Stimulated activated CD4-positive, alpha-beta T cell treated with anti-CD3 and anti-CD28 coated beads, Interleukin-4, amount 100 ng/mL, for 4 hours (primary cell): ENCODE measurements around the gene PHKB.
"Not testable (repeated sequence)": the region's sequence is repeated elsewhere in the genome, so short reads cannot be mapped to it uniquely, and the experiment has no call there.

ENCODE experiments used
- DNase-seq, 2 experiments: peaks; one replicate each; pipeline ENCODE4 v3.0.0-alpha.2; 2020

Gene PHKB

GRCh38 chr16:47627085-47627639, 166.0 kb downstream of the PHKB start:
- no peak for DNase-seq

GRCh38 chr16:47627721-47628120, 166.6 kb downstream of the PHKB start:
- DNase-seq: no peak

DNA sequence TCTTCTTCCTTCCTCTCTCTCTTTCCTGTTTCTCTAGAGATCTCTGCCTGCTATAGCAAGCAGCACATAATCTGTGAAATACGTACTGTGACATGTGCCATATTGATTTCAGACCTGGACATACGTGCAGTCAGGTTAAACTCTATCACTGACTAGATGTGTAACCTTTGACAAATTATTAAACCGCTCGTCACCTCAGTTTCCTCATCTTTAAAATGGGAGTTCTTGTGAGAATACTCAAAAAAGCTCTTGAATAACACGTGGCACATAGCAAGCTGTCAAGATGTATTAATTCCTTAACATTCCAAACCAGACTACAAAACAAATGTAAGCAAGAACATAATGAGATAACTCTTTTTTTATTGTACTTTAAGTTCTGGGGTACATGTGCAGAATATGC, 170.0 kb downstream of the PHKB start:
- no peak for DNase-seq

GRCh38 chr16:47634126-47634525, 173.0 kb downstream of the PHKB start:
- DNase-seq: no peak

DNA sequence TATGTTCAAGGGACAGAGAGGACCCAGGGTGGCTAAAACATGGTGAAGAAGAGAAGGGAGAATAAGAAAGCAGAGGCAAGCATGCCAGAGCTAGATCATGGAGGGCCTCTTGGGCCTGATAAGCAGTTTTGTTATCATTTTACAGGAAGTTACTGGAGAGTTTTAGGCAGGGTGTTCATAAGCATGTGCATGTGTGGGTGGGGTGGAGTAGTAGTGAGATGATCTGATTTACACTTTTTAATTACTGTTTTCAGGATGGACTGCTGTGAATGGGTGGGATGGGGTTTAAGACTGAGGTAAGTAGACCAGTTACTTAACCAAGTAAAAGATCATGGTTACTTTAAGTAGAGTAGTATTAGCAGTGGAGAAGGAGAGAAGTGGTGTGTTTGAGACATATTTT, 173.6 kb downstream of the PHKB start:
- DNase-seq: no peak

DNA sequence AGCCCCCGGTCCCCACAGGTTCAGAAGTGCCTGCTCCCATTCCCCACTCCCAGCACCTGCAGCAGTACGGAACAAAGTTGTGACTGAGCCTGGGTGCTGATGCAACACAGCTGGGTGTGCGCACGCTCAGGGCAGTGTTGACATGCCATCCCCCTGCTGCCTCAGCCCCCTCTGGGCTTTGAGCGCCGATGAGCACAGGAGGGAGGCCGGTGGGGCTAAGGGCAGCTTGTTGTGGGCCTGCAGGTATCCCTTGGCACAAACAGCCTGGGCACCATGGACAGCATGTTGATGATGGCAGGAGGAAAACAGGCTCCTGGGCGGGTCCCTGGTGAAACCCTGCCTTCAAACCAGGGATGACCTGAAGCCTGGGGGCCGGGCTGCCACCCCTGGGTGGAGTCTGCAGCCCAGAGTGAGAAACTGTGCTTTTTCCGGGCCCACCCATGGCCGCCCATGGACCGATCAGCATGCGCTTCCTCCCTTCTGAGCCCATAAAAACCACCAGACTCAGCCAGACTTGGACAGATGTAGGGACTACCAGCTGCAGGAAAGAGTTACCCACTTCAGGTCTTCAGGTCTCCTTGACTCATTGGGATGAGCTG, 175.5 kb downstream of the PHKB start:
- no peak for DNase-seq

DNA sequence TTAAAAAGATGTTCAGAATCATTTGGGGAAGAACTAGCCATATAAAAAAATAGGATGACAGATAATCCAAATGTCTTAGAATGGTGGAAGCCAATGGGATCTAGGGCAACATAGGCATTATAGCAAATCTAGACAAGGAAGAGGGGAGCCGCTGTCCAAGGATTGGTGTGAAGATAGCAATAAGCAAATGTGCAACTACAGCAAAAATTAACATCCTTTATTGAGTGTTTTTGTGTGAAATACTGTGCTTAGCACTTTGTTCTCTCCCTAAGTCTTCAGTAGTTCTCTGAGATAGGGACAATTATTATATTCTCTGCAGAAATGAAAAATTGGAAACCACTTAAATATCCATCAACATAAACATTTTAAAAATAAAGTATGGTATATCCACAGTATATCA, 177.0 kb downstream of the PHKB start:
- no peak for DNase-seq

- no peak for DNase-seq
Measured at GRCh38 chr16:47640661-47641060, 179.5 kb downstream of the PHKB start.

- DNase-seq: no peak
Measured at GRCh38 chr16:47643323-47644000, 182.3 kb downstream of the PHKB start.

- DNase-seq: no peak
Measured at GRCh38 chr16:47644166-47644565, 183.0 kb downstream of the PHKB start.

- DNase-seq: no peak
Measured at GRCh38 chr16:47644661-47645060, 183.5 kb downstream of the PHKB start.

DNA sequence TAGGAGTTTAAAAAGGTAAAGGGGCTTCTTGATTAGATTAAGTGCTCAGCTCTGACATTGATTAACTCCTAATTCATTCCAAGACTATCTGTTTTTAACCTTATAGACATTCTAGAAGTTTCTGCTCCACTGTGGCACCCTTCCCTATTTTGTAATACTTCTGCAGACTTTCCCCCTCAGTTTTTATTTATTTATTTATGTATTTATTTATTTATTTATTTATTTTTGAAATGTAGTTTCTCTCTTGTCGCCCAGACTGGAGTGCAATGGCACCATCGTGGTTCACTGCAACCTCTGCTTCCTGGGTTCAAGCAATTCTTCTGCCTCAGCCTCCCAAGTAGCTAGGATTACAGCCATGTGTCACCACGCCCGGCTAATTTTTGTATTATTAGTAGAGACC, 185.8 kb downstream of the PHKB start:
- no peak for DNase-seq

DNA sequence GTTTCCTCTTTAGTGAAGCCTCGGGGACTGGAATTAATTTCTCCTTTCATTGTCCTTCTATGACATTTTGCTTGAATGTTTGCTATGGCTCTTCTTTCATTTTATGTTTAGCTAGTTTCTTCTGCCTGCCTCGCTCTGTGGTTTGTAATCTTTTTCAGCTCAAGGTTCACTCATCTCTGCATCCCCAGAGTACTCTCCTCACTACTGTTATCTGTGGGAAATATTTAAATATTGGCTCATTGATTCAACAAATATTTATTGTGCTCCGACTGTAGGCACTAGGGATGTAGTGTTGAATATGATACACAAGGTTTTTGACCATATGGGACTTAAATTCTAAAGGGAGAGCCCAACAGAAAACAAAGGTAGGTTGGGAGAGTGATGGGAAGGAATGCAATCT, 195.9 kb downstream of the PHKB start:
- DNase-seq: no peak

GRCh38 chr16:47657977-47658376, 196.8 kb downstream of the PHKB start:
- no peak for DNase-seq

DNA sequence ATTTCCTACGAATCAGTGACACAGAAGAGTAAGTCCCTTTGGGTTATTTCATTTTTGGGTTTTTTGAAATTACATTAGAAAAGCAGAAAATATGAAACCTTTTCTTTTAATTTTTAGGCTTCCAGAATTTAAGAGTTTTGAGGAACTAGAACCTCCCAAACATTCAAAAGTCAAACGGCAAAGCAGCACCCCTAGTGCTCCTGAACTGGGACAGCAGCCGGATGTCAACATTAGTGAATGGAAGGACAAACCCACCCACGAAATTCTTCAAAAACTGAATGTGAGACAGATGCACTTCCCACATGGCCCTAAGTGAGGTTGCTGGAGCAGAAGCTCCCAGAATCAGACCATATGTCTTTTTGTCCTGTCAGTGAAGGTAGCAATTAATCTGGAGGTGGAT, 199.4 kb downstream of the PHKB start:
- DNase-seq: no peak

- DNase-seq: no peak
Measured at GRCh38 chr16:47664653-47665325, 203.7 kb downstream of the PHKB start.

DNA sequence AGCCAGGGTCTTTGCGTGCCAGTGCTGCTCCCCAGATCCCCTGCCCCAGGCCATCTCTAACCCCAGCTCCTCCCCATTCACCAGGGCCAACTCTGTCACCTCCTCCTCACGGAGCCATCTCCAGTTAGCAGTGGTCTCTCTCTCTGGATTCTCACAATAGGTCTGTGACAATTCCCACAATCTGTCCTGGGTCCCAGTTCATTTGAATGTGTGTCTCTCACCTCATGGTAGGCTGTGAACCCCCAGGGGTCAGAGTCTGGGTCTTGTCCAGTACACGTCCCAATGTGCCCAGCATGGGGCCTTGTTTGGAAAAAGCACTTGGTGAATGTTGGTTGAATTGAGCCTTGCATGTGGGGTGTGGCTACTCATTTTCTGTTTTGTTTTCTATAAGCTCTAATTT, 205.3 kb downstream of the PHKB start:
- DNase-seq: no peak

DNA sequence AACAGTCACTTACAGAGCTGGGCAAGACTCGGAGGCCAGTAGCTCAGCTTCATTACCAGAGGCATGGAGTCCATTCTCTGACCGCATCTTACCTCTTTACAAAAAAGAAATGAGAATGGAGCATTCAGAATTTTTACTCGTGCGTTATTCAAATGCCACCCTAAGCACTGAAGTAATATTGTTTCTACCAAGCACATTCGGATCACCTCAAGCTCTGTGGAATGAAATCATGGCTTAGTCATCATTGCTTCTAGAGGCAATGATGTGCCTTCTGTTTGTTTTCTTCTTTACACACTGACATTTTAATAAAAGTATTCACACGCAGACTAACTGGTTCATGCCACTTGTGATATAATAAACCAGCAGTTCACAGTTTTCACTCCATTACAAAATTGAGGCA, 206.8 kb downstream of the PHKB start:
- no peak for DNase-seq

DNA sequence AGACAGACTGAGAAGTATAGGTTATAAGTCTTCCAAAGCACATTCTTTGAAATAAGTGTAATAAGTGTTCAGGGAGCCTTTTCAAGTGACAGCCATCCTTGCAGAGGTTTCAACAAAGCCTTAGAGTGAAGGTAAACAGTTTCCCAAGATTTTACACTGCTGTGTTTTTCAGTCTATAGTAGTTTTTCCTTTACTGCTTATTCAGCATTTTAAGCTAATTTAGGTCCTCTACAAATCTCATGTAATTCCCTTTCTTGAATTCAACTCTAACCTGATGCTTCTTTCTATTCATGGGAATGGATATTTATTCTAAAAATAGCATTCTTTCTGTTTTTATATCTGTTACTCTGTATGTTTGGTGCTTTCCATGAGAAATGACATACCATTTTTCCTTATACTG, 211.3 kb downstream of the PHKB start:
- no peak for DNase-seq

DNA sequence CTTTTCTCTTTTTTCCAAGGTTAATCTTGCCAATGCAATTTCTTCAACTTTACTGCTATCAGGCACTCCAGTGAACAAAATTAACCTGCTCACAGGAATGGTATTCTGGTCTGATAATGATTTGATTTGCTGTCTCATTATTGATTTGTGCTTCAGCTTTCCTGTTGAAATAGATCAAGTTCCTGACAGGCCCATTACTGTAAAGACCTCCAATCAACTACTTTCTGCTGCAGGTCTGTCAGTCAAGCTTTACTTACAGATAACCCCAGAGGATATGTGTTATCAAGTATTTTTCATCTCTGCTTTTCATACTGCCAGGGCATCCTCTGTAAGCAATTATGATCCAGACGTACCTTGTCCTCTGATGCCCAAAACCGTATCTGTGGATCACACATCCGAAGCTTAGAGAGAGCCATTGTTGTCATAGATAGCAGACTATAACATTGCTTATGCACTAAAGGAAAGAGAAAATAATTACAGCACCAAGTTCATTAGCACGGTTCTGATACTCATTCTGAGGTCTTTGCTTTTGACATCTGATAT, 215.6 kb downstream of the PHKB start:
- no peak for DNase-seq

GRCh38 chr16:47681571-47681970, 220.4 kb downstream of the PHKB start:
- DNase-seq: not testable (repeated sequence)

GRCh38 chr16:47687694-47688093, 226.6 kb downstream of the PHKB start:
- DNase-seq: no peak

GRCh38 chr16:47693226-47693625, 232.1 kb downstream of the PHKB start:
- DNase-seq: no peak

DNA sequence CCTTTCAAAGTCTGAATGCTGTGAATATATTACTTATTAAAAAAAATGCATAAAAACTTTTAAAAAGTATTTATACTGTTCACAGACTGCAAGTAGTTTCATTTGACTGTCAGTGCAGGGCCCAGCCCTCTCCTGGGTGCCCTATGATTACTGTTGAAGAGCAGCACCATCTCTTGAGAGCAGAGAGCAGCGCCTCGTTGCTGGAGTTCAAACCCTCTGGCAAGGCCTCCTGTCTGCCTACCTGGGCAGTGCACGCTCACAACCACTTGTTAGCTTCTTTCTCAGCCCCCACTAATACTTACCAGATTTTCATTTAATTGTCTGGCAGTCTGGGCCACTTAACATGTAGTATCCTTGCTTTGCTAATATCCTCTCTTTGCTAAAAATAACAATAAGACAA, 233.4 kb downstream of the PHKB start:
- DNase-seq: no peak
